IPS-NIHi7 (cell line): Measurements from ENCODE around the gene ZNF497.
"Not testable (repeated sequence)": the region's sequence is repeated elsewhere in the genome, so short reads cannot be mapped to it uniquely, and the experiment has no call there.

Source experiments
- DNase-seq: peaks from one replicate; pipeline ENCODE4 v3.0.0; 2012; ENCODE audit warnings: mixed read lengths; ENCODE audit errors: extremely low spot score

Gene ZNF497

DNA sequence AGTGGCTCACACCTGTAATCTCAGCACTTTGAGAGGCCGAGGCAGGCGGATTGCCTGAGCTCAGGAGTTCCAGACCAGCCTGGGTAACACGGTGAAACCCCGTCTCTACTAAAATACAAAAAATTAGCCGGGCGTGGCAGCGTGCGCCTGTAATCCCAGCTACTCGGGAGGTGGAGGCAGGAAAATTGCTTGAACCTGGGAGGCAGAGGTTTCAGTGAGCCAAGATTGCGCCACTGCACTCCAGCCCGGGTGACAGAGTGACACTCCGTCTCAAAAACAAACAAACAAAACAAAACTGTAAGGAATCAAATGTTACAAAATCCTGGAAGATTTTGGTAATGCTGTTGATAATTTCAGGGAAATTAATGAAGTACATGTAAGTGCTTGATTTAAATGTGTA is 14.5 kb downstream of the ZNF497 start:
- not testable (repeated sequence) for DNase-seq

DNA sequence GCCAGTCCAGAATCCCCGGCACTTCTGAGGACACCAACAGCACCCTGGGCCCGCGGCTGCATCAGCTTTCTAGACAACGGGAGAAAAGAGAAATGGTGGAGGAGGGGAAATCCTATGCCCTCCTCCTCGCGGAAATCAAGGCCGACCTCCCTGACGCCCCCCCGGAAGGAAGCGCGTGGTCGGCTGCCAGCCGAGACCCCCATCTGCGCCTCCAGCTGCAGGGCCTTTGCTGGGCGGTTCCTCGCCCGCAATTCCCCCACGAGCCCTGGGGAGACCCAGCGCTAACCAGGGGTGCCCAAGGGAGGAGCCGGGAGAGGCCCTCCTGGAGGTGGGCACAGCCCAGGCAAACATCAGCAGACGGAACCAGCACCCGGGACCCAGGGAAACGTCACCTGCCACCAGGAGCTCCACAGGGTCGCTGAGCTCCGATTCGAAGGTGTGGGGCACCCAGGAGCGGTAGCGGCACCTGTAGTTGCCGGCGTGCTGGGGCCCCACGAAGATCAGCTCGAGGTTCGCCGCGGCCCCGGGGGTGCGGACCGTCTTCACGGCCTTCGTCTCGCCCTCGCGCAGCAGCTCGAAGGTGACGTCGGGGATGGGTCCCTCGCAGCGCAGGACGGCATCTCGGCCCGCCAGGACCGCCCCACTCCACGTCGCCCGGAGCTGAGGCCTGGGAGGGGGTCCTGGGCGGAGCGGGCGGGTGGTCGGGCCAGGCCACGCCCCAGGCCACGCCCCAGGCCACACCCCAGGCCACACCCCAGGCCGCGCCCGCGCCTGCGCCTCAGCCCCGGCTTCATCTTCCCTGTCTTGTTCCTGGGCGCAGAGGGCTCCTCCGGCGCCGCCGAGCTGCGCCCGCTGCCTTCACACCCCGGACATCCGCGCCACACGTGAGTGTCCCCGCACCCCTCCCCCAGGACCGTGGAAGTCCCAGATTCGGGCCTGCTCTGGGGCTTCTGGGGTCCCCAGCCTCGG is 15.3 kb downstream of the ZNF497 start:
- DNase-seq: peak; percentile 97

DNA sequence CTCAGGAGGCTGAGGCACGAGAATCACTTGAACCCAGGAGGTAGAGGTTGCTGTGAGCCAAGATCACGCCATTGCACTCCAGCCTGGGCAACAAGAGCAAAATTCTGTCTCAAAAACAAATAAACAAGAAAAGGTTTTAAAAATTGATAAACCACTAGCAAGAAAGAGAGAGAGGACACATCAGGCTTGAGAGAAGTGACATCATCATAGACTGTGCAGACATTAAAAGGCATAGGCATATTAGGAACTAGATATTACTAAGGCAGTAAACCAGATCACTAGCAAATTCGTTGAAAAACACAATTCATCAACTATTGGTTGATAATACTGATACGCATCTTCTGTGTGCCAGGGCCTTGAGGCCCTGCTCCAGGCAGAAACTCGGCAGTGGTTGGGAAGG is 17.0 kb downstream of the ZNF497 start:
- no peak for DNase-seq

DNA sequence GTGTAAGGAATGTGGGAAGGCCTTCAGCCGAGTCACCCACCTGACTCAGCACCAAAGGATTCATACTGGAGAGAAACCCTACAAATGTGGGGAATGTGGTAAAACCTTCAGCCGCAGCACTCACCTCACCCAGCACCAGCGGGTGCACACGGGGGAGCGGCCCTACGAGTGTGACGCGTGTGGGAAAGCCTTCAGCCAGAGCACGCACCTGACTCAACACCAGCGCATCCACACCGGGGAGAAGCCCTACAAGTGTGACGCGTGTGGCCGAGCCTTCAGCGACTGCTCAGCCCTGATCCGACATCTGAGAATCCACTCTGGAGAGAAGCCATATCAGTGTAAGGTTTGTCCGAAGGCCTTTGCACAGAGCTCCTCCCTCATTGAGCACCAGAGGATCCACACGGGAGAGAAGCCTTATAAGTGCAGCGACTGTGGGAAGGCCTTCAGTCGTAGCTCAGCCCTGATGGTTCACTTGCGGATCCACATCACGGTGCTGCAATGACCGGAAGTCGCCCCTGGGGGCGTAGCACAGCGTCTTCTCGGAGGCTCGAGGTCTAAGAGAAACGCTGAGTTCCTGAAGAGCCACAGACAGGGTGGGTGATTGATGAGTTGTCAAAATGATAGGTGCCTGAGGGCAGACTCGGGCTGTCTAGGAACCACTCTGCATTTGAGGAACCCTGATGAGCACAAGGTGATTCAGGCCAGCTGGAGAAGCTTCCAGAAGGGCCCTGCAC is 23.6 kb downstream of the ZNF497 start:
- peak; percentile 75 for DNase-seq

DNA sequence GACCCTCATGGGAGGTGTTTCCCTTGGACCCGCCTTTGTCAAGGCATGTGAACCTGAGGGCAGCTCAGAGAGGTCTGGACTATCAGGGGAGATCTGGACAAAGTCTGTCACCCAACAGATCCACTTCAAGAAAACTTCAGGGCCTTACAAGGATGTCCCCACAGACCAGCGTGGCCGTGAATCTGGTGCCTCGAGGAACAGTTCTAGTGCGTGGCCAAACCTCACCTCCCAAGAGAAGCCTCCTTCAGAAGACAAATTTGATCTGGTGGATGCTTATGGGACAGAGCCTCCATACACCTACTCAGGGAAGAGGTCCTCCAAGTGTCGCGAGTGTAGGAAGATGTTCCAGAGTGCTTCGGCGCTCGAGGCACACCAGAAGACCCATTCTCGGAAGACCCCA is 24.2 kb downstream of the ZNF497 start:
- DNase-seq: no peak

DNA sequence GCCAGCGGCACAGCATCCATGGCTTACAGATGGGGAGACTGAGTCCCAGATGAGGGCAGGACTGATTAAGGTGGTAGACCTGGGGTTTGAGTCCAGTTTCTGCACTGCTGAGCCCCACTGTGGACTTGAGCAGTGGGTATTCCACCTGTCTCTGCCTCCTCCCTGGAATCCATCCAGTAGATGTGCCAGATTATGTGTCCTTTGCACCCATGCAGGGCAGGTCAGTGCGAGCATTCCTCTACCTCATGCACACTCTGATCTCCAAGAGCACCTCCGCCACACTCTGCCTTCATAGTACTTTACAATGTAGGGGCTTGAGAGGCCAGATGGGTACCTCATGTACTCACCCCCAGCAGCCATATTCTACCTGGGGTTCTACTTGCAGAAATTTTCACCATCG is 25.7 kb downstream of the ZNF497 start:
- DNase-seq: no peak

DNA sequence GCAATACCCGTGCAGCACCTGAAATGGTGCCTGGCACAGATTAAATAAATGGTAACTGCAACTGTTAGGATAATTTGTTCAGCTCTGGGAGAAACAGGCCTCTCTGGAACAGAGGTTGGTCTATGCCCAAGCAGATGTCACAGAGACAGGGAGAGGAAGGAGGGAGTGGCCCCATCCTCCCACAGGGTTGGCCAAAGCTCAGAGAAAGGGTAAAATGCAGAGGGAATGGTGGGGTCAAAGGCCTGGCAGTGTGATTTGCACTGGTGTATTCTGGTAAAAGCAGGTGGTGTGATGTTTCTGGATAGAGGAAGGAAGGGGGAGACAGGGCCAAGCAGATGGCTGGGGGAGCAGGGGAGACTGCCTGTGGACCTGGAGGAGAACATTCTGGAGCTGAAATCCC is 26.3 kb downstream of the ZNF497 start:
- DNase-seq: no peak

DNA sequence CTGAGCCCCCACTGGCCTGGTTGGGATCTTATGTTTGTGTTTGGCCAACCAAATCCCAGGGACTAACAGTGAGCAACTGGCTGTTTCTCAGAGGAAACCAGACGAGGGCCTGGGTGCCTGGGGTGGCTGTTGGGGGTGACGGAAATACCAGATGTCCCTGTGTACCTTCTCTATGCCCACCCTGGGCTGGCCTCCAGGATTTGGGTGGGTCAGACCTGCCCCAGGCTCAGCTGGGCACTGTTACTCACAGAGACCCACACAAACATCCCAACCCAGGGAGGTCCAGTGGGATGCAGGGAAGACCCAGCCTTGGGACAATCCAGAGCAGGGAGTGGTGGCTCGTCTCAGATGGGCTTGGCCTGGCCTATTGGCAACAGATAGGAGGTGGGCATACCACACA is 26.9 kb downstream of the ZNF497 start:
- no peak for DNase-seq

DNA sequence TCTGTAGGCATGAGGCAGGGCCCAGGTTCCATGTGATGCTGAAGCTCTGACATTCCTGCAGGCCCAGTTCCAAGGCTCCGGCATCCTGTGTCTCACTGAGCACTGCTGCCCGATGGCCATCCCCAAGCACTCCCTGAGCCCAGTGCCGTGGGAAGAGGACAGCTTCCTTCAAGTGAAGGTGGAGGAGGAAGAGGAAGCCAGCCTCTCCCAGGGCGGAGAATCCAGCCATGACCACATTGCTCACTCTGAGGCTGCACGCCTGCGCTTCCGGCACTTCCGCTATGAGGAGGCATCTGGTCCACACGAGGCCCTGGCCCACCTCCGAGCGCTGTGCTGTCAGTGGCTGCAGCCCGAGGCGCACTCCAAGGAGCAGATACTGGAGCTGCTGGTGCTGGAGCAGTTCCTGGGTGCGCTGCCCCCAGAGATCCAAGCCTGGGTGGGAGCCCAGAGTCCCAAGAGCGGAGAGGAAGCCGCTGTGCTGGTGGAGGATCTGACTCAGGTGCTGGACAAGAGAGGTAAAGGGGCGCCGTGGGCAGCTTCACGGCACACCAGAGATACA is 27.8 kb downstream of the ZNF497 start:
- no peak for DNase-seq

DNA sequence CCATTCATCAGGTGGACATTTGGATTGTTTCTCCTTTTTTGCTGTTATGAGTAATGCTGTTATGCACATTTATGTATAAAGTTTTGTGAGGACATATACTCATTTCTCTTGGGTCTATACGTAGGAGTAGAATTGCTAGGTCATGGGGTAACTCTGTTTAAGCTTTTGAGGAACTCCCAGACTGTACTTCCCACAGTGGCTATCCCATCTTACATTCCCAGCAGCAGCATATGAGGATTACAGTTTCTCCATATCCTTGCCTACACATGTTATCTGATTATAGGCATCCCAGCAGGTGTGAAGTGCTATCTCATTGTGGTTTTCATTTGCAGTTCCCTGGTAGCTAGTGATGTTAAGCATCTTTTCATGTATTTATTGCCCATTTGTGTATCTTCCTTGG is 29.9 kb downstream of the ZNF497 start:
- no peak for DNase-seq

DNA sequence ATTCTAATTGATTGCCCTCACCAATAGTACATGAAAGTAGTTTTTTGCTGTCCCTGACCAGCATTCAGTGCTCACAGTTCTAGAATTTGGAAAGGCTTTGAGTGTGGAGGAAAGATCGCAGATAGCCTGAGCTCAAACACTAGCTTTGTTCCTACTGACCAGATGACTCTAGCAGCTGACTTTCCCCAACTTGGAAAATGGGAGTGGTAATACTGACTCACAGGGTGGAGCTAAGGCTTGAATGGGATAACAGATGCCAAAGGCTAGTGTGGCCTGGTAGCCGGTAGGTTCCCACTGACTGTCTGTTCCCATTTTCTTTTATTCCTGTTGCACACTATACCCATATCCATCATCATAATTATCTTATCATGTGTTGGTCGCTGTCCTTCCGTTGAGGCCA is 32.1 kb downstream of the ZNF497 start:
- DNase-seq: peak; percentile 39

DNA sequence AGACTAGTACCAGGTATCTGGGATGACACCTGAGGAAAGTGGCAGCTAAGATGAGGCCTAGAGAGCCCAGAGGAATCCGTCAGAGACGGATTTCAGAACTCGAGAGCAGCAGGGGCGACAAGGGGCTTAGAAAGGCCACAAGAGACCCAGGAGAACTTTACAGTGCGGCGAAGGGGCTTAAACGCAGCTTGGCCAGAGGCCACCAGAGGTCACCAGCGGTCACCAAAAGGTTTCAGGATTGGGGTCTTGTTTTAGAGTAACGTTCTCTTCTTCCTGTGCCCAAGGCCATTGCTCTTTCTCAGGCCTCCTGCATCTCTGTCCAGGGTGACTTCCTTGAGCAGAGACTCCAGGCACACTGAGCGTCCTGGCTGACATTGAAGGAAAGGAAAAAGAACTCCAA is 33.6 kb downstream of the ZNF497 start:
- peak; percentile 81 for DNase-seq

DNA sequence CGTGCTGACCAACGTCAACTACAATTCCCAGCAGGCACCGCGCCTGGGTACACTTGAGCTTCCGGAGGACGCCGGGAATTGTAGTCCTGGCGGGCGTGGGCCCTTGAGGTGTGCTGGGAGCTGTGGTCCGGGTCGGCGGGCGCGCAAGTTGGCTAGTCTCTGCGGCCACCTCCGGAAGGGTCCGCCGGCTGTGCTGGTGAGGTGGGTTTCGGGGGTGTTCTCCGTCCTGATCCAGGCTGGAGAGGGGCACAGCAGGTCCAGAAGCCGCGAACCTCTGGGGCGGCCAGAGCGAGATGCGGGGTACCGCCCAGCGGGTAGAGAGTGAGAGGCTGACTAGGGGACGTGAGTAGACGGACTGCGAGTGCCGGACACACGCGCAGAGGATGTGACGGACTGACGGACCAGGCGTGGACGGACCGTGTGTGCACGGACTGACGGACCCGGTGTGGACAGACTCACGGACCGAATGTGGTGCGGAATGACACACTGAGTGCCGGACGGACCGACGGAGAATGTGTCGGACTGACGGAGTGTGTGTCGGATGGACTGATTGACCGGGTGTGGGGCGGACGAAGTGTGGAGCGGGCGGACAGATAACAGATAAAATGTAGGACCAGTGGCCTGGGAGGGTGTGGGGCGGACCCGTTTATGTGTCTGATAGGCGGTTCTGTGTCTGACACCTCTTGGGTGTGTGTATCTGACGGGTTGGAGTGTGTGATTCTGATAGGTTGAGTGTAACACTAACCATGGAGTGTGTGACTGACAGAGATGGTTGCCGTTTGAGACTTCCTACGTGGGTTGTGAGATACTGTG is 35.4 kb downstream of the ZNF497 start, which contains the start of gene ZSCAN22:
Gene ZSCAN22 (plus strand): TSS at position 81 of the 813 bp plus-strand sequence. CDS start 7,809 bp downstream, outside the sequence.
- DNase-seq: peak; percentile 98

DNA sequence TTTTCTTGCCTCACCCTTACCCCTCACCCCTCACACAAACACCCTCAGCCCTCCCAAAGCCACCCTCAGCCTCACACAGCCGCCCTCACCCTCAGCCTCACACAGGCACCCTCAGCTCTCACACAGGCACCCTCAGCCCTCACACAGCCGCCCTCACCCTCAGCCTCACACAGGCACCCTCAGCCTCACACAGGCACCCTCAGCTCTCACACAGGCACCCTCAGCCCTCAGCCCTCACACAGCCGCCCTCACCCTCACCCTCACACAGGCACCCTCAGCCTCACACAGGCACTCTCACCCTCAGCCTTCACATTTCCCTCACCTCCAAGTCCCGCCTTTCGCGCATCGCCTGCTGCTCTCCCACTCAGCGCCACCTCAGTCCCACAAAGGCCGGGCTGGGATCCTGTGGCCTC is 36.0 kb downstream of the ZNF497 start:
- no peak for DNase-seq

DNA sequence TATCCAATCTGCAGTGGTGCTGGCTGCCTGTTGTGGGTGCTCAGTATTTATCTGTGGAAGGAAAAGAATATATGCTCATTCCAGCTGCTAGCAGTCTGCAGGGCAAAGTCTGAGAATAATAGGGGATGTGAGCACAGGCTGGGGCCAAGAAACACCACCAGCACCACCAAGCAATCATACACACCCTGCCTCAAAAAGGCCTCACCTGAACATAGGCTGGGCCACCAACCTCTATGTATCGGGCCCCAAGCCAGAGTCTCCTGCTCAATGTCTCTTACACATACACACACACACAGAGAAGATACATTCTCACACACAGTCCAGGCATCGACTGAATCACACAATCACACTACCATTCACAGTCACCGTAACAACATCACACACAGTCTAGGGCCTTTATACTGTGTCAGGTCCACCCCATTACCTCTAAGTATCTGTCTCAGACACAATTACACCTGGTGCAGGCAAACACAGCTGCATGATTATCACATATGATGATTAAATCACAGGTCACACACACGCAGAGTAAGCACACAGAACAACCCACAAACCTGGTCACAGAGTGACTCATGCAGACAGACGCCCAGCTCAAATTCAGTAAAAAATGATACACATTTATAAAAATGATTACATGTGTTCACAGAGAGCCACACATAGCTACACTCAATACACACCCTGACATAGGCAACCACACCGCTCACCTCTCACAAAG is 37.1 kb downstream of the ZNF497 start:
- DNase-seq: no peak

DNA sequence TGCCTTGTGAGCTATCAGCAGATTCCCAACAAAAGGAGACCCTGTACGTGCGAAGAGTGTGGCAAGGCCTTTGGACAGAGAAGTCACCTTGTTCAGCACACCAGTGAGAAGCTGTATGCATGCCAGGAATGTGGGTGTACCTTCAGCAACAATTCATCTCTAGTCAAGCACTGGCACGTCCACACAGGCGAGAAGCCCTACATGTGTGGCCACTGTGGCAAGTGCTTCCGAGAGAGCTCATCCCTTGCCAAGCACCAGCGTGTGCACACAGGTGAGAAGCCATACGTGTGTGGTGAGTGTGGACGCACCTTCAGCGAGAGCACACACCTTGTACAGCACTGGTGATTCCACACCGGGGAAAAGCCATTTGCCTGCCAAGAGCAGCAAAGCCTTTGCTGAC is 43.3 kb downstream of the ZNF497 start:
- DNase-seq: no peak

DNA sequence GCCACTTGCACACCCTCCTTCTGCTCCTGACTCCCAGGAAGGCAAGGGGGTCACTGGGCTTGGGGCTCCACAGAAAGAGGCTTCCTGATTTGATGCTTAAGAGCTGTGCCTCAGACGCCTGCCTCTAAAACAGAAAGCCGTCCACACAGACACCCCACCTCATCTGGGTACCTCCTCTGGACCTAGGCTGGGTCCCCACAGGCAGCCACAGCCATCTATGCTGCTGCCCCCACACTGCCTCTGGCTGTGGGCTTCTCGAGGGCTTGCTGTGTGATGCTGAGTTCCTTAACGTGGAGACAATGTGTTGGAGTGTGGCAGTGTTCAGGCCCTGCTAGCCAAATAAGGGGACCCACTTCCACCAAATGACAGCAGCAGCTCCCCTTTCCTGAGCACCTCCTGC is 44.3 kb downstream of the ZNF497 start:
- DNase-seq: no peak

DNA sequence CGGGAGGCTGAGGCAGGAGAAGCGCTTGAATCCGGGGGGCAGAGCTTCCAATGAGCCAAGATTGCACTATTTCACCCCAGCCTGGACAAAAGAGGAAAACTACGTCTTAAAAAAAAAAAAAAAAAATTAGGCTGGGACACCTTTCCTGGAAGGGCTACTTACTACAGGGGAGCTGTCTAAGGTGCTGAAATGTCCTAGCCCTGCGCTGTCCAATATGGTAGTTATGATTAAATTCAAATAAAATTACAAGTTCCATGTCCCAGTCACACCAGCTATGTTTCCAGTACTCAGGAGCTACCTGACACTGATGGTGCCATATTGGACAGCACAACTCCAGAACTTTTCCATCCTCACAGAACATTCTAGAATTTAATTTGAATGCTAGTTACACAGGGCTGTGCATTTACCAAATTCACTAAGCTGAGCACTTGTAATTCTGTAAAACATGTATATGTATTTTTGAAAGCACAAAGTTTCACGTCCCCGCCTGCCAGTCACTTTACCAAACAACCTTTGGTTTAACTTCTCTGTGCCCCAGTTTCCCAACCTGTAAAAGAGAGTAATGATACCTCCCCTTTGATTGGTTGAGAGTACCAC is 45.0 kb downstream of the ZNF497 start:
- DNase-seq: peak; percentile 41

DNA sequence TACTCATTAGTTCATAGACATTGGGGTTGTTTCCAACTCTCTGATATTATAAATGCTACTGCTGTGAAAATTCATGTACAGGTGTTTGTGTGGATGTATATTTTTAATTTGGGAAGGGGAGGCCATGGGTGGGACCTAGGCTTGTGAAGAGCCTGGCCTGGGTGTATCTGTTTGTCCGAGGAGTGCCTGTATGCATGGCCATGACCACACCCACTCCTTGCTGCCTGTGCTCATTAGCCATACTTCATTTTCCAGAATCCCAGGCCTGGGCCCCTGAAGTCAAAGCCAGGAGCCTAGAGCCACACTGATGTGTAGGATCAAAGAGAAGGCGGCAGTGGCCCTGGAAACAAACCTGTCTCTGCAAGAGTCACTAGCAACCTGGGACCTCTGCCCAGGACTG is 47.0 kb downstream of the ZNF497 start:
- DNase-seq: no peak

DNA sequence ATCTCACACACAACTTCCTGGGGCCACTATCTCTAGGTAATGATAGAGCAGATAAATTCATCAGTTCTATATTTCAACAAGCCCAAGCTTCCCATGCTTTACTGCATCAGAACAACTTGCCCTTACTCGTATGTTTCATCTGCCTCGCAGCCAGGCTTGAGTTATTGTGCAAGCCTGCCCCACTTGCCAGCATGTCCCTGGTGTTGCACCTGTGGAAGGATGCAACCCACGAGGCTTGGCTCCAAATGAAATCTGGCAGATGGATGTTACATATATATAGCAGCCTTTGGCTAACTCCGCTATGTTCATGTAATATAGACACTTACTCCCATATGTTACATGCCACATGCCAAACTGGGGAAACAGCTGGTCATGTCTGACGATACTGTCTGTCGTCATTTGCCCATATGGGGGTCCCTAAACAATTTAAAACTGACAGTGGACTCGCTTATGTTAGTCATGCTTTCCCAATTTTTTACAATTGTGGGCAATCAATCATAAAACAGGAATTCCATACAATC is 51.1 kb downstream of the ZNF497 start:
- DNase-seq: no peak
